DND-41 (cell line): ENCODE measurements around the gene MEX3A.

ENCODE experiments used
- CTCF ChIP-seq: IDR thresholded peaks from 2 replicates; pipeline ENCODE4 v1.5.1; 2012; ENCODE audit warnings: borderline replicate concordance, low read length, moderate library complexity, mild to moderate bottlenecking; ENCODE audit not compliant: poor library complexity, severe bottlenecking; ENCODE audit errors: extremely low read depth
- EZH2 ChIP-seq: IDR thresholded peaks from 3 replicates; pipeline ENCODE4 v1.6.1; 2012; ENCODE audit warnings: borderline replicate concordance, low read depth, mild to moderate bottlenecking, moderate library complexity, low read length, inconsistent platforms; ENCODE audit not compliant: severe bottlenecking

- TF ChIP-seq CTCF (no peak), EZH2 (no peak)
These were observed 37.2 kb downstream of the MEX3A start for GRCh38 chr1:156045076-156045475.
